Measurements from ENCODE around the gene GCK. TPM values are rescaled to one million over a fixed set of nuclear protein-coding genes. Genes with fewer than 3 reads are reported as not detected.
A peak's percentile ranks its signal among the peaks of the same experiment; 100 is the strongest.

GCK gene
- total and polyA plus RNA-seq, 5 donors from 2014 or later, result 0.47 to 1.2 (median 0.57) TPM; not detected in 1

- Mint-ChIP-seq H3K27me3 (no peaks in the 10 kb centered on the region), H3K9me3 (no peaks in the 10 kb centered on the region), H3K4me3 (no peak overlapping the region), H3K4me1 (no peaks in the 10 kb centered on the region), H3K36me3 (no peaks in the 10 kb centered on the region), H3K27ac (no peak overlapping the region)
- H3K4me1 ChIP-seq (ENCODE audit: control insufficient read depth, insufficient read depth, low read length, poor library complexity, severe bottlenecking), result no peaks in the 10 kb centered on the region
- no peaks in the 10 kb centered on the region for H3K27me3 ChIP-seq (ENCODE audit: control insufficient read depth, insufficient read depth, low read length)
- H3K36me3 ChIP-seq (ENCODE audit: control insufficient read depth, insufficient read depth, low read length), result no peaks in the 10 kb centered on the region
- H3K27ac ChIP-seq (ENCODE audit: insufficient read depth, low read length, poor library complexity, severe bottlenecking), result no peak overlapping the region
- DNase-seq, result no peak
- no peak for ATAC-seq (ENCODE audit: low read depth in 2 of 2)
- H3K9me3 ChIP-seq (ENCODE audit: control insufficient read depth in 2 of 2, low read length in 2 of 2), result no peaks in the 10 kb centered on the region
- no peak overlapping the region for H3K4me3 ChIP-seq (ENCODE audit: low read depth, low read length)
Measured at GRCh38 chr7:44232396-44232795, 43.2 kb upstream of the GCK start.

- no peaks in the 10 kb centered on the region for H3K27me3 ChIP-seq (ENCODE audit: control insufficient read depth, insufficient read depth, low read length)
- no peaks in the 10 kb centered on the region for H3K9me3 ChIP-seq (ENCODE audit: control insufficient read depth in 2 of 2, low read length in 2 of 2)
- ATAC-seq (ENCODE audit: low read depth in 2 of 2), result no peak
- Mint-ChIP-seq H3K27me3 (no peaks in the 10 kb centered on the region), H3K4me1 (no peaks in the 10 kb centered on the region), H3K27ac (no peak overlapping the region), H3K9me3 (no peaks in the 10 kb centered on the region), H3K4me3 (no peak overlapping the region), H3K36me3 (no peaks in the 10 kb centered on the region)
- H3K4me3 ChIP-seq (ENCODE audit: low read depth, low read length), result no peak overlapping the region
- H3K4me1 ChIP-seq (ENCODE audit: control insufficient read depth, insufficient read depth, low read length, poor library complexity, severe bottlenecking), result no peaks in the 10 kb centered on the region
- no peaks in the 10 kb centered on the region for H3K36me3 ChIP-seq (ENCODE audit: control insufficient read depth, insufficient read depth, low read length)
- H3K27ac ChIP-seq (ENCODE audit: insufficient read depth, low read length, poor library complexity, severe bottlenecking), result no peak overlapping the region
- no peak for DNase-seq
Measured at GRCh38 chr7:44231088-44231487, 41.8 kb upstream of the GCK start.

- H3K27ac ChIP-seq (ENCODE audit: insufficient read depth, low read length, poor library complexity, severe bottlenecking), result no peak overlapping the region
- H3K27me3 ChIP-seq (ENCODE audit: control insufficient read depth, insufficient read depth, low read length), result no peaks in the 10 kb centered on the region
- H3K4me1 ChIP-seq (ENCODE audit: control insufficient read depth, insufficient read depth, low read length, poor library complexity, severe bottlenecking), result no peaks in the 10 kb centered on the region
- no peaks in the 10 kb centered on the region for H3K36me3 ChIP-seq (ENCODE audit: control insufficient read depth, insufficient read depth, low read length)
- Mint-ChIP-seq H3K4me1 (no peaks in the 10 kb centered on the region), H3K27ac (no peak overlapping the region), H3K36me3 (no peaks in the 10 kb centered on the region), H3K9me3 (no peaks in the 10 kb centered on the region), H3K27me3 (no peaks in the 10 kb centered on the region), H3K4me3 (no peak overlapping the region)
- ATAC-seq (ENCODE audit: low read depth in 2 of 2), result no peak
- no peak for DNase-seq
- H3K9me3 ChIP-seq (ENCODE audit: control insufficient read depth in 2 of 2, low read length in 2 of 2), result no peaks in the 10 kb centered on the region
- H3K4me3 ChIP-seq (ENCODE audit: low read depth, low read length), result no peak overlapping the region
Measured at GRCh38 chr7:44230286-44230685, 41.0 kb upstream of the GCK start.

GRCh38 chr7:44229546-44230105, 40.4 kb upstream of the GCK start:
- H3K27me3 Mint-ChIP-seq, result no peaks in the 10 kb centered on the region
- Histone ChIP-seq H3K27me3 (ENCODE audit: control insufficient read depth, insufficient read depth, low read length) (no peaks in the 10 kb centered on the region), H3K36me3 (ENCODE audit: control insufficient read depth, insufficient read depth, low read length) (no peaks in the 10 kb centered on the region), H3K27ac (ENCODE audit: insufficient read depth, low read length, poor library complexity, severe bottlenecking) (no peak overlapping the region), H3K4me3 (ENCODE audit: low read depth, low read length) (no peak overlapping the region), H3K4me1 (ENCODE audit: control insufficient read depth, insufficient read depth, low read length, poor library complexity, severe bottlenecking) (no peaks in the 10 kb centered on the region), H3K9me3 (ENCODE audit: control insufficient read depth in 2 of 2, low read length in 2 of 2) (no peaks in the 10 kb centered on the region)
- no peak overlapping the region for H3K27ac Mint-ChIP-seq
- no peaks in the 10 kb centered on the region for H3K9me3 Mint-ChIP-seq
- no peak for DNase-seq
- no peaks in the 10 kb centered on the region for H3K4me1 Mint-ChIP-seq
- no peaks in the 10 kb centered on the region for H3K36me3 Mint-ChIP-seq
- peak in 1 of 2 donors; percentile 19 for ATAC-seq (ENCODE audit: low read depth in 2 of 2)
- no peak overlapping the region for H3K4me3 Mint-ChIP-seq

- Mint-ChIP-seq H3K36me3 (no peaks in the 10 kb centered on the region), H3K4me3 (no peak overlapping the region), H3K27ac (no peak overlapping the region), H3K27me3 (no peaks in the 10 kb centered on the region), H3K4me1 (no peaks in the 10 kb centered on the region), H3K9me3 (no peaks in the 10 kb centered on the region)
- ATAC-seq (ENCODE audit: low read depth in 2 of 2) (no peak), DNase-seq (no peak)
- no peak overlapping the region for H3K27ac ChIP-seq (ENCODE audit: insufficient read depth, low read length, poor library complexity, severe bottlenecking)
- H3K9me3 ChIP-seq (ENCODE audit: control insufficient read depth in 2 of 2, low read length in 2 of 2), result no peaks in the 10 kb centered on the region
- no peak overlapping the region for H3K4me3 ChIP-seq (ENCODE audit: low read depth, low read length)
- H3K27me3 ChIP-seq (ENCODE audit: control insufficient read depth, insufficient read depth, low read length), result no peaks in the 10 kb centered on the region
- H3K4me1 ChIP-seq (ENCODE audit: control insufficient read depth, insufficient read depth, low read length, poor library complexity, severe bottlenecking), result no peaks in the 10 kb centered on the region
- no peaks in the 10 kb centered on the region for H3K36me3 ChIP-seq (ENCODE audit: control insufficient read depth, insufficient read depth, low read length)
Measured at GRCh38 chr7:44228571-44229350, 39.5 kb upstream of the GCK start.

GRCh38 chr7:44227911-44228310, 38.7 kb upstream of the GCK start:
- H3K36me3 ChIP-seq (ENCODE audit: control insufficient read depth, insufficient read depth, low read length), result no peaks in the 10 kb centered on the region
- no peaks in the 10 kb centered on the region for H3K27me3 ChIP-seq (ENCODE audit: control insufficient read depth, insufficient read depth, low read length)
- Mint-ChIP-seq H3K27me3 (no peaks in the 10 kb centered on the region), H3K4me3 (no peak overlapping the region), H3K9me3 (no peaks in the 10 kb centered on the region), H3K4me1 (no peaks in the 10 kb centered on the region), H3K27ac (no peak overlapping the region), H3K36me3 (no peaks in the 10 kb centered on the region)
- ATAC-seq (ENCODE audit: low read depth in 2 of 2) (no peak), DNase-seq (no peak)
- H3K9me3 ChIP-seq (ENCODE audit: control insufficient read depth in 2 of 2, low read length in 2 of 2), result no peaks in the 10 kb centered on the region
- no peak overlapping the region for H3K4me3 ChIP-seq (ENCODE audit: low read depth, low read length)
- H3K27ac ChIP-seq (ENCODE audit: insufficient read depth, low read length, poor library complexity, severe bottlenecking), result no peak overlapping the region
- H3K4me1 ChIP-seq (ENCODE audit: control insufficient read depth, insufficient read depth, low read length, poor library complexity, severe bottlenecking), result no peaks in the 10 kb centered on the region

- no peaks in the 10 kb centered on the region for H3K36me3 ChIP-seq (ENCODE audit: control insufficient read depth, insufficient read depth, low read length)
- no peaks in the 10 kb centered on the region for H3K4me1 Mint-ChIP-seq
- H3K9me3 Mint-ChIP-seq, result no peaks in the 10 kb centered on the region
- H3K4me3 ChIP-seq (ENCODE audit: low read depth, low read length), result no peak overlapping the region
- H3K36me3 Mint-ChIP-seq, result no peaks in the 10 kb centered on the region
- no peak overlapping the region for H3K4me3 Mint-ChIP-seq
- DNase-seq, result no peak
- no peak for ATAC-seq (ENCODE audit: low read depth in 2 of 2)
- no peak overlapping the region for H3K27ac Mint-ChIP-seq
- no peak overlapping the region for H3K27ac ChIP-seq (ENCODE audit: insufficient read depth, low read length, poor library complexity, severe bottlenecking)
- H3K4me1 ChIP-seq (ENCODE audit: control insufficient read depth, insufficient read depth, low read length, poor library complexity, severe bottlenecking), result no peaks in the 10 kb centered on the region
- H3K9me3 ChIP-seq (ENCODE audit: control insufficient read depth in 2 of 2, low read length in 2 of 2), result no peaks in the 10 kb centered on the region
- no peaks in the 10 kb centered on the region for H3K27me3 ChIP-seq (ENCODE audit: control insufficient read depth, insufficient read depth, low read length)
- no peaks in the 10 kb centered on the region for H3K27me3 Mint-ChIP-seq
Measured at GRCh38 chr7:44226396-44226753, 37.1 kb upstream of the GCK start.
